ELR (cell line): ENCODE results near the gene HOXB6.

Source experiments
- DNase-seq: peaks from one replicate; pipeline ENCODE4 v3.0.0-alpha.2; 2015; ENCODE audit warnings: low read depth

Gene HOXB6

DNA sequence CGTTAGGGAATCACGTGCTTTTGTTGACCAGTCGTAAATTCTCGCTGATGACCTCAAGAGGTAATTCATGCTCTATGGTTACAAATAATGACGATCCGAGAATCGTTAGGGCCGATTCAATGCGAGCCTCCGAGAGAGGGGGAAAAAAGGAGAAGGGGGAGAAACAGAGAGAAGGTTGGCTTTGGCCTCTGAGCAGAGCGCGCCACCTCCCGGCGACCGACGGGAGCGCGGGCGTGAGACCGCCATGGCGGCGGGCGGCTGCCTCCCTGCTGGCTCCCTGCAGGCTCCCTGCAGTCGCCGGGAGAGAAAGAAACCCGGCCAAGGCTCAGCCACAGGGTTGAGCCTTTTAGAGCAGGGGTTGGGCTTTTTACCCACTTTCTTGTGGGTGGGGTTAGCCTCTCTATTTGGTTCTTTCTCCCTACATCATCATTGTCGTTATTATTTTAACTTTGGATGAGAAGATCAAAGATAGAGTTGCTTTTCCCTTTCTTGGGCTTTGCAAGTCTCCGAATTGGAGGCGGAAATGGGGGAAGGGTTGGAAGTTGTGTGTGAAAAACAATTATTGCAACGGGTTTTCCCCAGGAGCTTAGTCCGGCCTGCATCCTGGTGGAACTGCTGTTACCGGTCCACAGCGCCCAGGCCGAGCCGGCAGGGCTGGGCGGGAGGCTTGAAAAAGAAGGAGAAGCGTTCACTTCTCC, 10.8 kb downstream of the HOXB6 start:
- DNase-seq = peak; percentile 85

- DNase-seq = no peak
Measured at GRCh38 chr17:48593126-48593829, 11.5 kb downstream of the HOXB6 start, which contains the start of gene HOXB5. TSS of gene HOXB5 (minus strand) at chr17:48593779. CDS start at chr17:48593682, 97 bp downstream.

- no peak for DNase-seq
Measured at GRCh38 chr17:48592577-48592976, 12.2 kb downstream of the HOXB6 start.

GRCh38 chr17:48592057-48592514, 12.7 kb downstream of the HOXB6 start:
- DNase-seq = no peak

- no peak for DNase-seq
Measured at GRCh38 chr17:48591255-48592056, 13.3 kb downstream of the HOXB6 start.

- DNase-seq = no peak
Measured at GRCh38 chr17:48590607-48591161, 14.1 kb downstream of the HOXB6 start.

DNA sequence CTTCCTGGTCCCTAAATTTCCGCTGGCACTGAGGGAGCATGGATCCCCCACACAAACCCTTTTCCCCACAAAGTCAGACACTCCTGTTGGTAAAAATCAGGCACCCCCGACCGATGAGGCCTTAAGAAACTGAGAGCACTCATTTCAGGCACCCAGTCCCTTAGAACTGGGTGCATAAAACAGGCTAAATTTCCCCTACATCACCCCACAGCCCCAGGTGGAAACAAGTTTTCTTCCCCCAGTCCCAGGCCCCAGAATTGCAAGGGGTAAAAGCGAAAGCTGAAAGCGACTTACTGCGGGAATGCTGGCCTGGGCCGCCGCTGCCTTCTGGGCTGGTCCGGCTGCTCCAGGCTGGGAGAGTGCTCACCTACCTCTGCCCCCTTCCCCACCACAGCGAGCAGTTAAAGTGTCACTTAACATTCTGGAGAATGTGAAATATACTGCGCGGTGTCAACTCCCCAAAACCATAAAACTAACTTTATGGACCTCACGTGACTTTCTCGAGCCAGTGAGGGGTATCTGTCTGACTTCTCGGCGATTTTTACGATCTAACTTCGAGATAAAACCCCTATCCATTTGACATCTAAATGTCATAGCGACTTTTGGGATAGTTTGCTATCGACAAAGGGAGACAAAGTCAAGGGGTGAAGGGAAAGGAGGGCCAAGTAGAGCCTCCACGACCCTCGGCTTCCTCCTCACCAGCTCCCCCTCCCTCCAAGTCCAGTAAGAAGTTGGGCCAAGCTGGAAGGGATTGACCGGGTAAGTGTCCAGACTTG, 14.8 kb downstream of the HOXB6 start, which contains the start of gene HOXB3:
Gene HOXB3 (minus strand): TSS at position 411 of the 776 bp plus-strand sequence. CDS start 37,767 bp downstream, outside the sequence.
- DNase-seq = no peak

GRCh38 chr17:48589060-48589830, 15.5 kb downstream of the HOXB6 start:
- no peak for DNase-seq

DNA sequence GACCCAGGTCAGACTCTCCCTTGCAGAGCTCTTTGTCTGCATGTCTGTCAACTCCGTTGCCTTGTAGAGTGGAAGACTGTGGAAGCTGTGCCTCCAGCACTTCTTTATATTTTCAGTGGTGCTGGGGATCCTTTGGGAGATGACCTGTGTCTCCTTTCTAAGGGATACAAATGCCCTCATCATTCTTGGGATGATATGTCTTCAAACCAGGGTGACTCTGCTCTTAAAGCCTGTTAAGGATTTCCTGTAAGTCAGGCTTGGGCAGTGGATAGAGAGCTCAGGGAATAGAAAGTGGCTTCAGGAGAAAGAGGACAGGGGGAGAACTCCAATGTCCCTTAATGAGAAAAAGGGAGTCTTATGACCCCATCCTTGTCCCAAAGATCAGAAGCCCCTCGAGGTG, 16.3 kb downstream of the HOXB6 start:
- no peak for DNase-seq

GRCh38 chr17:48588074-48588415, 16.7 kb downstream of the HOXB6 start:
- no peak for DNase-seq

- no peak for DNase-seq
Measured at GRCh38 chr17:48587276-48588073, 17.3 kb downstream of the HOXB6 start.

GRCh38 chr17:48586355-48587258, 18.2 kb downstream of the HOXB6 start:
- no peak for DNase-seq

- DNase-seq = no peak
Measured at GRCh38 chr17:48584223-48584741, 20.5 kb downstream of the HOXB6 start.

GRCh38 chr17:48583708-48584222, 21.0 kb downstream of the HOXB6 start:
- DNase-seq = no peak

DNA sequence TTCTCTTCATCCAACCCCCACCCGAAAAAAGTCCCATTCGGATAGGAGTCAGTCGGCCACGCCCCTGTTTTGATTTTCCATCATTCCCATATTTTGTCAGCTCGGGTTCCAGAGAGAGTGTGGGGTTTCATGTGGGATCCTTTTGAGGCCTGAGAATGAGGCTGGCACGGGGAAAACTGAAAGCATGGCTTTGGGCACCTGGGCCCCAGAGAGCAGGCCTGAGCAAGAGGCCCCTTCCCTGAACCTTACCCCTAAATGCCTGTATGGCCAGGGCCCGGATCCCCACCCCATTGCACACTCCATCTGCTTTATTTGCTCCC, 22.1 kb downstream of the HOXB6 start:
- no peak for DNase-seq

GRCh38 chr17:48579760-48580554, 24.8 kb downstream of the HOXB6 start:
- DNase-seq = no peak

DNA sequence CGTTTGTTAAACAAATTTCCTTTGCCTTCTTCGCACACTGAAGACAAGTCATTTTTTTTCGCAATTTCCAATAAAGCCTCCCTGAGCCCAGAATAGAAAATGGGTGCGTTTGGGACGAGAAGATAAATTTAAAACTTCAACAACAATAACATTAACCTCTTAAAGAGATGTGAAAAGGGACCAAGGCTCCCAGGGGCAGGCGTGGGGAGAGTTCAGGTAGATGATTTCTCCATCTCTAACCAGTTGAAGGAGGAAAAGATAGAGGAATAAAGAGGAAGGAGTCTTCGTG, 25.4 kb downstream of the HOXB6 start:
- no peak for DNase-seq
